ENCODE measurements around the gene GOLT1A. TPM values are rescaled to one million over a fixed set of nuclear protein-coding genes. Genes with fewer than 3 reads are reported as not detected.

GOLT1A gene
- total and polyA plus RNA-seq, 2 donors (not counting 1 experiment from before 2014, with no cell fraction given): not detected

- H3K9me3 ChIP-seq (ENCODE audit: control extremely low read depth in 1 of 3, control insufficient read depth in 2 of 3, insufficient read depth in 1 of 3, low read length in 2 of 3): no peaks in the 10 kb centered on the region
- Mint-ChIP-seq H3K4me3 (no peak overlapping the region), H3K27me3 (peaks cover 48% of the 10 kb centered on the region), H3K4me1 (peaks cover 13% of the 10 kb centered on the region), H3K9me3 (ENCODE audit: insufficient read depth) (no peaks in the 10 kb centered on the region), H3K27ac (no peak overlapping the region)
- WGBS (ENCODE audit: insufficient coverage): 80% methylated on average over 3 of the region's 3 CpGs
- H2AFZ ChIP-seq (ENCODE audit: insufficient read depth, low read depth, low read length, poor library complexity, severe bottlenecking): no peak overlapping the region
- ChIA-PET POLR2A (no interaction called here), CTCF (interaction anchor here (0.6 kb wide), 1 partner anchor 14 kb away, joined by 3 read pairs; no protein-coding TSS in a partner anchor)
- no peaks in the 10 kb centered on the region for H3K79me2 ChIP-seq (ENCODE audit: control insufficient read depth, insufficient read depth, low read length)
- peaks cover 12 to 14% of the 10 kb centered on the region in 2 donors for H3K4me1 ChIP-seq (ENCODE audit: control insufficient read depth in 2 of 2, insufficient read depth in 2 of 2, low read length in 2 of 2)
- H3K4me2 ChIP-seq (replicated peaks; ENCODE audit: low read depth, low read length, poor library complexity, severe bottlenecking): no peak overlapping the region
- DNase-seq (no peak), ATAC-seq (ENCODE audit: low read depth) (no peak)
- H3K27ac ChIP-seq (ENCODE audit: low read length in 2 of 2): no peak overlapping the region
- H3K4me3 ChIP-seq (ENCODE audit: control extremely low read depth in 1 of 5, extremely low read depth in 1 of 5, insufficient read depth in 1 of 5, low read depth in 2 of 5, low read length in 4 of 5): no peak overlapping the region
- H4K20me1 ChIP-seq (ENCODE audit: control insufficient read depth, insufficient read depth, low read length, poor library complexity, severe bottlenecking): no peaks in the 10 kb centered on the region
- TF ChIP-seq CTCF (IDR thresholded peaks at IDR 0.05) (no peak), EZH2 (IDR thresholded peaks at IDR 0.05; ENCODE audit: borderline replicate concordance, insufficient read depth, low read depth, low read length, poor library complexity, severe bottlenecking) (no peak)
- intact Hi-C loops (cut with micrococcal nuclease): no loop called here
- peaks cover 0 to 40% (median 12%) of the 10 kb centered on the region in 4 experiments for H3K27me3 ChIP-seq (replicated peaks in 1 of 4; ENCODE audit: control extremely low read depth in 1 of 4, control insufficient read depth in 3 of 4, insufficient read depth in 4 of 4, low read length in 3 of 4)
- H3K36me3 ChIP-seq (replicated peaks in 1 of 2; ENCODE audit: control extremely low read depth in 1 of 2, control insufficient read depth in 1 of 2, extremely low read depth in 1 of 2, insufficient read depth in 2 of 2, low read length in 1 of 2): no peaks in the 10 kb centered on the region
- no peak overlapping the region for H3K9ac ChIP-seq (ENCODE audit: low read length)
Measured at GRCh38 chr1:204192589-204193352, 21.0 kb downstream of the GOLT1A start.

GRCh38 chr1:204192046-204192445 is 21.7 kb downstream of the GOLT1A start:
- Histone ChIP-seq H3K27me3 (replicated peaks in 1 of 4; ENCODE audit: control extremely low read depth in 1 of 4, control insufficient read depth in 3 of 4, insufficient read depth in 4 of 4, low read length in 3 of 4) (peaks cover 0 to 46% (median 13%) of the 10 kb centered on the region in 4 experiments), H2AFZ (ENCODE audit: insufficient read depth, low read depth, low read length, poor library complexity, severe bottlenecking) (no peak overlapping the region), H3K9ac (ENCODE audit: low read length) (no peak overlapping the region), H4K20me1 (ENCODE audit: control insufficient read depth, insufficient read depth, low read length, poor library complexity, severe bottlenecking) (no peaks in the 10 kb centered on the region), H3K4me3 (ENCODE audit: control extremely low read depth in 1 of 5, extremely low read depth in 1 of 5, insufficient read depth in 1 of 5, low read depth in 2 of 5, low read length in 4 of 5) (no peak overlapping the region), H3K36me3 (replicated peaks in 1 of 2; ENCODE audit: control extremely low read depth in 1 of 2, control insufficient read depth in 1 of 2, extremely low read depth in 1 of 2, insufficient read depth in 2 of 2, low read length in 1 of 2) (no peaks in the 10 kb centered on the region), H3K4me1 (ENCODE audit: control insufficient read depth in 2 of 2, insufficient read depth in 2 of 2, low read length in 2 of 2) (peaks cover 12 to 14% of the 10 kb centered on the region in 2 donors), H3K27ac (ENCODE audit: low read length in 2 of 2) (no peak overlapping the region), H3K9me3 (ENCODE audit: control extremely low read depth in 1 of 3, control insufficient read depth in 2 of 3, insufficient read depth in 1 of 3, low read length in 2 of 3) (no peaks in the 10 kb centered on the region), H3K79me2 (ENCODE audit: control insufficient read depth, insufficient read depth, low read length) (no peaks in the 10 kb centered on the region), H3K4me2 (replicated peaks; ENCODE audit: low read depth, low read length, poor library complexity, severe bottlenecking) (no peak overlapping the region)
- Mint-ChIP-seq H3K27me3 (peaks cover 50% of the 10 kb centered on the region), H3K9me3 (ENCODE audit: insufficient read depth) (no peaks in the 10 kb centered on the region), H3K4me1 (peaks cover 13% of the 10 kb centered on the region), H3K27ac (no peak overlapping the region), H3K4me3 (no peak overlapping the region)
- ChIA-PET POLR2A (interaction anchor here (0.7 kb wide), 1 partner anchor 247 kb away, joined by 3 read pairs; no protein-coding TSS in a partner anchor), CTCF (interaction anchor here (0.6 kb wide), 1 partner anchor 15 kb away, joined by 3 read pairs; no protein-coding TSS in a partner anchor)
- TF ChIP-seq EZH2 (IDR thresholded peaks at IDR 0.05; ENCODE audit: borderline replicate concordance, insufficient read depth, low read depth, low read length, poor library complexity, severe bottlenecking) (no peak), CTCF (IDR thresholded peaks at IDR 0.05) (no peak)
- ATAC-seq (ENCODE audit: low read depth) (no peak), DNase-seq (no peak)
- intact Hi-C loops (cut with micrococcal nuclease): no loop called here
- 90% methylated on average over 2 of the region's 2 CpGs for whole genome bisulfite sequencing (ENCODE audit: insufficient coverage)
